OCI-LY1 (cell line): ENCODE results near the gene PASK.

Experiments used
- H2AFZ ChIP-seq: fragments of 200-600 bp; sonication (generic), shearing (Covaris generic); 2 replicates; pipeline ENCODE4 v1.6.0; 2014; ENCODE audit warnings: antibody characterized with exemption, mild to moderate bottlenecking, low read length
- H3F3A ChIP-seq: fragments of 200-600 bp; sonication (generic), shearing (Covaris generic); 2 replicates; pipeline ENCODE4 v1.6.0; 2014; ENCODE audit warnings: mild to moderate bottlenecking, antibody characterized with exemption, low read length, moderate library complexity; ENCODE audit not compliant: insufficient read depth
- H3K27ac ChIP-seq: fragments of 200-600 bp; sonication (generic); 2 replicates; pipeline ENCODE4 v1.5.1; 2014; ENCODE audit warnings: low read length, mixed run types, mild to moderate bottlenecking, low read depth; ENCODE audit not compliant: poor library complexity, severe bottlenecking
- H3K27me3 ChIP-seq: fragments of 200-600 bp; sonication (generic); 2 replicates; pipeline ENCODE4 v1.6.0; 2014; ENCODE audit warnings: antibody characterized with exemption, mild to moderate bottlenecking, low read length, moderate library complexity; ENCODE audit not compliant: insufficient read depth
- H3K36me3 ChIP-seq: fragments of 200-600 bp; sonication (generic); 2 replicates; pipeline ENCODE4 v1.6.1; 2014; ENCODE audit warnings: mild to moderate bottlenecking, antibody characterized with exemption, low read length, moderate library complexity, mixed read lengths; ENCODE audit not compliant: insufficient read depth
- H3K4me1 ChIP-seq: fragments of 200-600 bp; sonication (generic); 2 replicates; pipeline ENCODE4 v1.5.1; 2014; ENCODE audit warnings: mild to moderate bottlenecking, low read length, moderate library complexity; ENCODE audit not compliant: insufficient read depth, severe bottlenecking
- H3K4me2 ChIP-seq: fragments of 200-600 bp; sonication (generic), shearing (Covaris generic); 2 replicates; pipeline ENCODE4 v1.6.1; 2014; ENCODE audit warnings: low read length
- H3K4me3 ChIP-seq: fragments of 200-600 bp; sonication (generic); 2 replicates; pipeline ENCODE4 v1.5.1; 2014; ENCODE audit warnings: low read length, low read depth, mild to moderate bottlenecking, mixed read lengths; ENCODE audit not compliant: poor library complexity, severe bottlenecking
- H3K79me2 ChIP-seq: fragments of 200-600 bp; shearing (Covaris generic); 2 replicates; pipeline ENCODE4 v1.6.1; 2016; ENCODE audit warnings: mixed run types, low read length, mixed read lengths; ENCODE audit not compliant: insufficient read depth
- H3K9ac ChIP-seq: fragments of 200-600 bp; sonication (generic), shearing (Covaris generic); 2 replicates; pipeline ENCODE4 v1.6.1; 2014; ENCODE audit warnings: mild to moderate bottlenecking, low read length, mixed read lengths
- H3K9me2 ChIP-seq: fragments of 200-600 bp; sonication (generic), shearing (Covaris generic); 2 replicates; pipeline ENCODE4 v1.6.1; 2014; ENCODE audit warnings: low read depth, mild to moderate bottlenecking, low read length, mixed read lengths
- H3K9me3 ChIP-seq: fragments of 200-600 bp; shearing (Covaris generic); 2 replicates; pipeline ENCODE4 v1.6.1; 2014; ENCODE audit warnings: low read length, mixed read lengths
- H4K20me1 ChIP-seq: fragments of 200-600 bp; sonication (generic), shearing (Covaris generic); 2 replicates; pipeline ENCODE4 v1.6.0; 2016; ENCODE audit warnings: mild to moderate bottlenecking, low read length; ENCODE audit not compliant: insufficient read depth
- EZH2 ChIP-seq: fragments of 200-600 bp; sonication (generic), shearing (Covaris generic); IDR thresholded peaks from 2 replicates; pipeline ENCODE4 v1.8.0; 2017; ENCODE audit warnings: borderline replicate concordance, mixed run types, mild to moderate bottlenecking, antibody characterized with exemption, low read length, moderate library complexity, mixed read lengths
- TF ChIP-seq, protein P1 (sequence below): fragments of 200-600 bp; sonication (generic), shearing (Covaris generic); IDR thresholded peaks from 2 replicates; pipeline ENCODE4 v1.5.1; 2017; ENCODE audit warnings: mild to moderate bottlenecking, antibody characterized with exemption, low read length, moderate library complexity, mixed read lengths

PASK gene

GRCh38 chr2:241111440-241111805, 37.8 kb downstream of the PASK start:
- Histone ChIP-seq H3K36me3 (peaks cover 49% of the 10 kb centered on the region), H4K20me1 (no peaks in the 10 kb centered on the region), H3K9ac (peak overlapping the region; percentile 42)

DNA sequence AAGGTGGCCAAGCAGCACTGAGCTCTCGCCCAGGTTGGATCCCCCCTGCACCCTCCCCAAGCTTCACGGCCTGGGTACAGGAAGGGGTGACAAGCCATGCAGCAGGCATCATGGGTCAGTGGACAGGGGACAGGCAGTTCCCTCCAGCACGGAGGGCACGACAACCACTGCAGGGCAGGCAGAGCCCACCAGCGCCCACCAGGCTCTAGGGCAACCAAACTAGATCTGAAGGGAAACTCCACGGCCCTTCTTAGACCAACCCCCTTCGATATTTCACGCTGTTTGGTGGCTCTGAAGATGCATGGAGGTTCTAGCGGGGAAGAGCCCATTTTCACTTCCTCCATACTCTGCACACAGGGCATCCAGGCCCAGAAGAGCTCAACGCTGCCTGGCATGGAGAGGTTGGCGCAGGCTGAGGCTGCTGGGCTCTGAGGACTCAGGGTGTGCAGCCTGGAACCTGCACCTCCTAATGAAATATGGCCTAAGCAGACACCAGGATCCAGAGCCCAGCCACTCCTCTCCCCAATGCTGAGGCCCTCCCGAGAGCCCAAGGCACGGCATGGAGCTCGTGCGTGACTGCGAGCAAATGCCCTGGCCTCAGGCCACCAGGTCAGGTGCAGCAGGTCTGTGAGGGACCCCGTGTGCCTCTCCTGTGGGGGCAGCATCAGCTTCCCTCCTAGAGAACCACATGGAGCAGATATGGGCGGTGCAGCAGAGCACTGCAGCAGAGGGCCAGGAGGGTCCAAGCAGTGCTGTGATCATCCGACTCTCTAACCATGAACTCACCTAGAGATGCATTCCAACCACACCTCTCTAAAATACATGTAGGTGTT, 38.4 kb downstream of the PASK start:
- Histone ChIP-seq H2AFZ (no peak overlapping the region), H3K4me2 (peak overlapping the region; percentile 38), H3K36me3 (peaks cover 44% of the 10 kb centered on the region), H3K9ac (peak overlapping the region; percentile 42; the same call in 1 of the 2 replicates), H3K27ac (peak overlapping the region; percentile 88), H4K20me1 (no peaks in the 10 kb centered on the region), H3K4me1 (peaks cover 51% of the 10 kb centered on the region), H3K79me2 (no peaks in the 10 kb centered on the region), H3K4me3 (peak overlapping the region; percentile 5), H3K9me3 (no peaks in the 10 kb centered on the region), H3K27me3 (no peaks in the 10 kb centered on the region), H3F3A (peaks cover 4% of the 10 kb centered on the region; the same call in 1 of the 2 replicates), H3K9me2 (no peaks in the 10 kb centered on the region)
- TF ChIP-seq, protein P1, sequence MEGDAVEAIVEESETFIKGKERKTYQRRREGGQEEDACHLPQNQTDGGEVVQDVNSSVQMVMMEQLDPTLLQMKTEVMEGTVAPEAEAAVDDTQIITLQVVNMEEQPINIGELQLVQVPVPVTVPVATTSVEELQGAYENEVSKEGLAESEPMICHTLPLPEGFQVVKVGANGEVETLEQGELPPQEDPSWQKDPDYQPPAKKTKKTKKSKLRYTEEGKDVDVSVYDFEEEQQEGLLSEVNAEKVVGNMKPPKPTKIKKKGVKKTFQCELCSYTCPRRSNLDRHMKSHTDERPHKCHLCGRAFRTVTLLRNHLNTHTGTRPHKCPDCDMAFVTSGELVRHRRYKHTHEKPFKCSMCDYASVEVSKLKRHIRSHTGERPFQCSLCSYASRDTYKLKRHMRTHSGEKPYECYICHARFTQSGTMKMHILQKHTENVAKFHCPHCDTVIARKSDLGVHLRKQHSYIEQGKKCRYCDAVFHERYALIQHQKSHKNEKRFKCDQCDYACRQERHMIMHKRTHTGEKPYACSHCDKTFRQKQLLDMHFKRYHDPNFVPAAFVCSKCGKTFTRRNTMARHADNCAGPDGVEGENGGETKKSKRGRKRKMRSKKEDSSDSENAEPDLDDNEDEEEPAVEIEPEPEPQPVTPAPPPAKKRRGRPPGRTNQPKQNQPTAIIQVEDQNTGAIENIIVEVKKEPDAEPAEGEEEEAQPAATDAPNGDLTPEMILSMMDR, result no peak; the same call in 1 of the 2 replicates
- no peak for TF ChIP-seq EZH2

More at GRCh38 chr2:241111440-241111805, 37.8 kb downstream of the PASK start:
- Histone ChIP-seq H3K4me3 (peak overlapping the region; percentile 5), H3F3A (peaks cover 4% of the 10 kb centered on the region; the same call in 1 of the 2 replicates), H3K9me3 (no peaks in the 10 kb centered on the region), H3K79me2 (no peaks in the 10 kb centered on the region), H3K9me2 (no peaks in the 10 kb centered on the region), H3K4me2 (peak overlapping the region; percentile 38), H3K27me3 (no peaks in the 10 kb centered on the region), H3K27ac (peak overlapping the region; percentile 88), H2AFZ (no peak overlapping the region), H3K4me1 (peaks cover 48% of the 10 kb centered on the region)
- TF ChIP-seq, protein P1, result no peak
- no peak for TF ChIP-seq EZH2

DNA sequence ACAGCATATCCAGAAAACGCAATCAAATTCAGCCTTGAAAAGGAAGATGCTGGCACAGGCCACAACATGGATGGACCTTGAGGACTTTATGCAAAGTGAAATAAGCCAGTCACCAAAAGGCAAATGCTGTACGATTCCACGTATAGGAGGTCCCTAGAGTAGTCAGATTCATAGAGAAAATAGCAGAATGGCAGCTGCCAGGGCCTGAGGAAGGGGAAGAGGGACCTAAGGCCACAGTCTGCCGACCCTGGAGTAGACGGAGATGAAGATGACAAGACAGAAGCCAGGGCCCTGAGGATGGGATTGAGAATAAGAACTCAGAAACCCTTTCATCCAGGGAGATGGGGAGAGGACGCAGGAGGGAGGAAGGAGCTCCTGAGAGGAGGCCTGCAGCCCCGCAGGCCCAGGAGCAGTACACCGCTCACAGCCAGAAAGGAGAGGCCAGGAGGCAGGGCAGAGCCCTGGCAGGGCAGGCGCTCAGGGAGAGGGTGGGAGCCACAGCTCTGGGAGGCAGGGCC, 39.1 kb downstream of the PASK start:
- peak overlapping the region; percentile 88 for H3K27ac ChIP-seq
- H3K4me3 ChIP-seq, result peak overlapping the region; percentile 4
- H3K4me1 ChIP-seq, result peaks cover 55% of the 10 kb centered on the region
- H3K79me2 ChIP-seq, result no peaks in the 10 kb centered on the region
- H3K9me2 ChIP-seq, result no peaks in the 10 kb centered on the region
- H3K9me3 ChIP-seq, result no peaks in the 10 kb centered on the region
- peaks cover 38% of the 10 kb centered on the region for H3K36me3 ChIP-seq
- no peak overlapping the region for H2AFZ ChIP-seq
- H3F3A ChIP-seq, result peaks cover 4% of the 10 kb centered on the region; the same call in 1 of the 2 replicates
- H4K20me1 ChIP-seq, result no peaks in the 10 kb centered on the region
- peak overlapping the region; percentile 42; the same call in 1 of the 2 replicates for H3K9ac ChIP-seq
- H3K4me2 ChIP-seq, result peak overlapping the region; percentile 38
- TF ChIP-seq, protein P1, result no peak
- H3K27me3 ChIP-seq, result no peaks in the 10 kb centered on the region
